ENCODE measurements around the gene CYP27B1.

Gene CYP27B1

DNA sequence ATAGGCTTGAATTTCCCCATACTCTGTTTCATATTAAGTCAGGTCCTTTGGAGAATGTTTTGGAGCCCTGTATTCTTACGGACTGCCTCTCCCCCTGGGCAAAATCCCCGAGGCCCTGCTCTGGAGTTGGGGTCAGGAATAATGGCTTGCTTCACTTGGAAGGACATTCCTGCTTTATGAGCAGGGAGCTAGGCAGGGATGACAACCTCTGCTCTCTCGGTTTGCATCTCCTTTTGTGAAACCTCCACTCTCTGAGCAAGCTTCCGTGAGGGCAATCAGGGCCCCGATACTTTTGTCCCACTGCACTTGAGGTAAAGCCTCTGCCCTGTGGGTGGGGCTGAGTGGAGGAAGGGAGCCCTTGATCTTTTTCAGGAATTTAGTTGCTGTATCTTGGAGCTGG is 53.7 kb downstream of the CYP27B1 start:
- no peak for DNase-seq (ENCODE audit: low read depth)
- no peak overlapping the region for H3K4me3 ChIP-seq (ENCODE audit: low read depth, low read length)
- TF ChIP-seq, protein P1, sequence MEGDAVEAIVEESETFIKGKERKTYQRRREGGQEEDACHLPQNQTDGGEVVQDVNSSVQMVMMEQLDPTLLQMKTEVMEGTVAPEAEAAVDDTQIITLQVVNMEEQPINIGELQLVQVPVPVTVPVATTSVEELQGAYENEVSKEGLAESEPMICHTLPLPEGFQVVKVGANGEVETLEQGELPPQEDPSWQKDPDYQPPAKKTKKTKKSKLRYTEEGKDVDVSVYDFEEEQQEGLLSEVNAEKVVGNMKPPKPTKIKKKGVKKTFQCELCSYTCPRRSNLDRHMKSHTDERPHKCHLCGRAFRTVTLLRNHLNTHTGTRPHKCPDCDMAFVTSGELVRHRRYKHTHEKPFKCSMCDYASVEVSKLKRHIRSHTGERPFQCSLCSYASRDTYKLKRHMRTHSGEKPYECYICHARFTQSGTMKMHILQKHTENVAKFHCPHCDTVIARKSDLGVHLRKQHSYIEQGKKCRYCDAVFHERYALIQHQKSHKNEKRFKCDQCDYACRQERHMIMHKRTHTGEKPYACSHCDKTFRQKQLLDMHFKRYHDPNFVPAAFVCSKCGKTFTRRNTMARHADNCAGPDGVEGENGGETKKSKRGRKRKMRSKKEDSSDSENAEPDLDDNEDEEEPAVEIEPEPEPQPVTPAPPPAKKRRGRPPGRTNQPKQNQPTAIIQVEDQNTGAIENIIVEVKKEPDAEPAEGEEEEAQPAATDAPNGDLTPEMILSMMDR (IDR thresholded peaks at IDR 0.05; ENCODE audit: low read depth, low read length), result no peak
- TF ChIP-seq MYC (IDR thresholded peaks at IDR 0.05; ENCODE audit: low read depth, low read length), result no peak
- no peak for TF ChIP-seq POLR2A (IDR thresholded peaks at IDR 0.05; ENCODE audit: extremely low read depth, insufficient read length)

DNA sequence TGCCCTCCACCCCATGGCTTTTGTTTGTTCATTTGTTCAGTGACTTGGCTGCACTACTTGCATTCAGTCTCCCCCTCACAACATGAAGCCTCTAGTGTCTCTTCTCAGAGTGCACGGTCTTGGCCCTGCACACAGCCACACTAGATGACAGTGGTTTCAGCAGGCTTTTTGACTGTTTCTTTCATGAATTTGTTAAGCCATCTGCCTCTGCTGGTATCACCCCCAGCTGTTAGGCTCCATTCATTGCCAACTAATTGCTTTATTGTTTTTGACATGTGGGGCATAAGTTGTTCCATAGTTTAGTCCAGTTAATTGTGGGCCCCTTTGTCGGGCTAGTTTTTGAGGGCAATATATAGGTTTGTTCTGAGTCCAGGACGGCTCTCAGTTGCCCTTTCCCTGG is 54.2 kb downstream of the CYP27B1 start:
- TF ChIP-seq, protein P1 (IDR thresholded peaks at IDR 0.05; ENCODE audit: low read depth, low read length), result no peak
- TF ChIP-seq MYC (IDR thresholded peaks at IDR 0.05; ENCODE audit: low read depth, low read length), result no peak
- no peak for TF ChIP-seq POLR2A (IDR thresholded peaks at IDR 0.05; ENCODE audit: extremely low read depth, insufficient read length)
- TF ChIP-seq, protein P2, sequence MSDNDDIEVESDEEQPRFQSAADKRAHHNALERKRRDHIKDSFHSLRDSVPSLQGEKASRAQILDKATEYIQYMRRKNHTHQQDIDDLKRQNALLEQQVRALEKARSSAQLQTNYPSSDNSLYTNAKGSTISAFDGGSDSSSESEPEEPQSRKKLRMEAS (IDR thresholded peaks at IDR 0.05; ENCODE audit: low read depth, low read length), result no peak
- no peak overlapping the region for H3K4me3 ChIP-seq (ENCODE audit: low read depth, low read length)
- DNase-seq (ENCODE audit: low read depth), result no peak
